HG03520 (cell line): ENCODE data around the gene IQUB.
A peak's percentile ranks its signal among the peaks of the same experiment; 100 is the strongest.
"Not testable (repeated sequence)": the region's sequence is repeated elsewhere in the genome, so short reads cannot be mapped to it uniquely, and the experiment has no call there.

Experiments used
- ATAC-seq: cut with Tn5 transposase; IDR thresholded peaks from one replicate; pipeline ENCODE4 v1.9.1; 2021; ENCODE audit warnings: mild to moderate bottlenecking, moderate library complexity; ENCODE audit not compliant: unreplicated experiment

Gene IQUB

GRCh38 chr7:123494193-123494796, 40.1 kb downstream of the IQUB start:
- ATAC-seq, result no peak

- peak; percentile 86 for ATAC-seq
Observed at GRCh38 chr7:123492485-123492884, 41.9 kb downstream of the IQUB start.

GRCh38 chr7:123485721-123486120, 48.7 kb downstream of the IQUB start:
- ATAC-seq, result no peak

- ATAC-seq, result no peak
Observed at GRCh38 chr7:123485187-123485586, 49.2 kb downstream of the IQUB start.

- no peak for ATAC-seq
Observed at GRCh38 chr7:123484199-123484598, 50.2 kb downstream of the IQUB start.

GRCh38 chr7:123480107-123480506, 54.3 kb downstream of the IQUB start:
- no peak for ATAC-seq

GRCh38 chr7:123478056-123478455, 56.3 kb downstream of the IQUB start:
- ATAC-seq, result not testable (repeated sequence)

GRCh38 chr7:123472750-123473445, 61.5 kb downstream of the IQUB start:
- ATAC-seq, result no peak

- ATAC-seq, result no peak
Observed at GRCh38 chr7:123472327-123472726, 62.1 kb downstream of the IQUB start.

GRCh38 chr7:123468303-123468702, 66.1 kb downstream of the IQUB start:
- ATAC-seq, result no peak

GRCh38 chr7:123463890-123464289, 70.5 kb downstream of the IQUB start:
- ATAC-seq, result no peak

- ATAC-seq, result no peak
Observed at GRCh38 chr7:123460616-123461015, 73.8 kb downstream of the IQUB start.

- ATAC-seq, result no peak
Observed at GRCh38 chr7:123455965-123456470, 78.4 kb downstream of the IQUB start.

GRCh38 chr7:123440101-123440548, 94.3 kb downstream of the IQUB start:
- ATAC-seq, result no peak

- no peak for ATAC-seq
Observed at GRCh38 chr7:123439191-123439590, 95.2 kb downstream of the IQUB start.

- no peak for ATAC-seq
Observed at GRCh38 chr7:123437447-123437995, 96.9 kb downstream of the IQUB start.

GRCh38 chr7:123435080-123435700, 99.2 kb downstream of the IQUB start:
- ATAC-seq, result no peak

- no peak for ATAC-seq
Observed at GRCh38 chr7:123433665-123434064, 100.7 kb downstream of the IQUB start.

- ATAC-seq, result no peak
Observed at GRCh38 chr7:123432601-123433000, 101.8 kb downstream of the IQUB start.

- no peak for ATAC-seq
Observed at GRCh38 chr7:123431075-123431614, 103.2 kb downstream of the IQUB start.

GRCh38 chr7:123425246-123425645, 109.1 kb downstream of the IQUB start:
- ATAC-seq, result no peak
